Measurements from ENCODE around the gene SCAMP4. TPM values are rescaled to one million over a fixed set of nuclear protein-coding genes. Genes with fewer than 3 reads are reported as not detected.

SCAMP4 gene
- total RNA-seq, 1 donor from 2014 or later = 322 TPM

GRCh38 chr19:1858412-1859081, 46.7 kb upstream of the SCAMP4 start:
- intact Hi-C loops (cut with DNase I) = no loop called here
- peaks cover 18 to 34% of the 10 kb centered on the region in 2 donors for H3K4me1 ChIP-seq

GRCh38 chr19:1859331-1859781, 45.8 kb upstream of the SCAMP4 start:
- H3K4me1 ChIP-seq = peaks cover 16 to 29% of the 10 kb centered on the region in 2 donors
- no peaks in the 10 kb centered on the region for H3K27me3 ChIP-seq
- no peaks in the 10 kb centered on the region for H3K9me3 ChIP-seq
- H3K27ac ChIP-seq = no peak overlapping the region
- intact Hi-C loops (cut with DNase I) = no loop called here
- TF ChIP-seq CTCF (IDR thresholded peaks at IDR 0.05) = no peak
- H3K4me3 ChIP-seq = no peak overlapping the region
- peaks cover 0 to under 1% of the 10 kb centered on the region in 2 donors for H3K36me3 ChIP-seq
- no peak for DNase-seq (ENCODE audit: low spot score in 2 of 2)

More at GRCh38 chr19:1858412-1859081, 46.7 kb upstream of the SCAMP4 start:
- H3K27me3 ChIP-seq = no peaks in the 10 kb centered on the region
- no peak for TF ChIP-seq CTCF (IDR thresholded peaks at IDR 0.05)
- no peaks in the 10 kb centered on the region for H3K9me3 ChIP-seq
- DNase-seq (ENCODE audit: low spot score in 2 of 2) = no peak
- H3K27ac ChIP-seq = no peak overlapping the region
- H3K4me3 ChIP-seq = no peak overlapping the region
- H3K36me3 ChIP-seq = peaks cover 0 to 5% of the 10 kb centered on the region in 2 donors

GRCh38 chr19:1860042-1860775, 45.0 kb upstream of the SCAMP4 start:
- H3K9me3 ChIP-seq = no peaks in the 10 kb centered on the region
- no peaks in the 10 kb centered on the region for H3K27me3 ChIP-seq
- no peak for DNase-seq (ENCODE audit: low spot score in 2 of 2)
- TF ChIP-seq CTCF (IDR thresholded peaks at IDR 0.05) = no peak
- intact Hi-C loops (cut with DNase I) = loop anchor here (5.0 kb wide), 1 partner anchor 292 kb away; the partner anchor contains the start of gene AP3D1
- no peak overlapping the region for H3K4me3 ChIP-seq
- no peak overlapping the region for H3K27ac ChIP-seq
- H3K4me1 ChIP-seq = peaks cover 16 to 29% of the 10 kb centered on the region in 2 donors
- H3K36me3 ChIP-seq = no peaks in the 10 kb centered on the region

- H3K27me3 ChIP-seq = no peaks in the 10 kb centered on the region
- H3K36me3 ChIP-seq = no peaks in the 10 kb centered on the region
- no peaks in the 10 kb centered on the region for H3K9me3 ChIP-seq
- H3K27ac ChIP-seq = no peak overlapping the region
- intact Hi-C loops (cut with DNase I) = loop anchor here (5.0 kb wide), 1 partner anchor 291 kb away; the partner anchor contains the start of gene AP3D1
- H3K4me3 ChIP-seq = no peak overlapping the region
- peaks cover 16 to 29% of the 10 kb centered on the region in 2 donors for H3K4me1 ChIP-seq
- TF ChIP-seq CTCF (IDR thresholded peaks at IDR 0.05) = no peak
- DNase-seq (ENCODE audit: low spot score in 2 of 2) = no peak
Measured at GRCh38 chr19:1860821-1861598, 44.2 kb upstream of the SCAMP4 start.

- Histone ChIP-seq H3K9me3 (no peaks in the 10 kb centered on the region), H3K27ac (no peak overlapping the region), H3K4me1 (peaks cover 16 to 29% of the 10 kb centered on the region in 2 donors), H3K4me3 (peak overlapping the region; percentile 59 to 92), H3K27me3 (no peaks in the 10 kb centered on the region), H3K36me3 (no peaks in the 10 kb centered on the region)
- TF ChIP-seq CTCF (IDR thresholded peaks at IDR 0.05) = no peak
- no peak for DNase-seq (ENCODE audit: low spot score in 2 of 2)
- intact Hi-C loops (cut with DNase I) = loop anchor here (5.0 kb wide), 1 partner anchor 291 kb away; the partner anchor contains the start of gene AP3D1
Measured at GRCh38 chr19:1861599-1862031, 43.6 kb upstream of the SCAMP4 start.
